Duodenal mucosa (tissue), 2 donors: ENCODE results near the gene IPP.
"Not testable (repeated sequence)": the region's sequence is repeated elsewhere in the genome, so short reads cannot be mapped to it uniquely, and the experiment has no call there.

Experiments
- H3K27ac ChIP-seq: one replicate; pipeline ENCODE4 v1.7.0; 2013; ENCODE audit warnings: low read depth, low read length
- H3K27me3 ChIP-seq, 2 donors: one replicate each; pipeline ENCODE4 v1.7.0; 2013; ENCODE audit warnings: low read length in 2 of 2, control low read depth in 1 of 2; ENCODE audit not compliant: insufficient read depth in 2 of 2, control insufficient read depth in 1 of 2
- H3K36me3 ChIP-seq, 2 donors: one replicate each; pipeline ENCODE4 v1.7.0; 2013; ENCODE audit warnings: low read length in 2 of 2, control low read depth in 1 of 2; ENCODE audit not compliant: insufficient read depth in 2 of 2, control insufficient read depth in 1 of 2
- H3K4me1 ChIP-seq, 2 donors: one replicate each; pipeline ENCODE4 v1.7.0; 2013; ENCODE audit warnings: low read length in 2 of 2, control low read depth in 1 of 2; ENCODE audit not compliant: insufficient read depth in 2 of 2, control insufficient read depth in 1 of 2
- H3K4me3 ChIP-seq, 2 donors: one replicate each; pipeline ENCODE4 v1.7.0; 2013; ENCODE audit warnings: low read length in 2 of 2, low read depth in 1 of 2
- H3K9ac ChIP-seq, 2 donors: one replicate each; pipeline ENCODE4 v1.7.0; 2013; ENCODE audit warnings: low read length in 2 of 2, low read depth in 1 of 2
- H3K9me3 ChIP-seq, 2 donors: one replicate each; pipeline ENCODE4 v1.7.0; 2013; ENCODE audit warnings: low read length in 2 of 2, control low read depth in 1 of 2; ENCODE audit not compliant: control insufficient read depth in 1 of 2

IPP gene

DNA sequence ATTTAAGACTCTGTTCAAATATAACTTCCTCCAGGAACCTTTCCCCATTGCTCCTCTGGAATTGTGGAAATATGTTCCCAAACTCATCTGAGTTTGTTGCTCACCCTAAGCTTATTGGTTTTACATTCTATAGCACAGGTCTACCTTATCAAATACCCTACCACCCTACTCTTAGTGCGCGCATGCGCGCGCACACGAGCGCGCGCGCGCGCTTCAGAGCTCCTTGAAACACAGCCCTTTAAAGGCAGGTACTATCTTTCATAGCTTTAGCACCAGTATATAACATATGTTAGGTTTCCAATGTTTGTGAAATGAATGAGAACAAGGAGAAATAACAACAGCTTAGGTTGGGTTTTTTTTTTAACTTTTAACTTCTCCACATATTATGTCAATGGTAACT lies 3.5 kb downstream of the IPP start:
- Histone ChIP-seq H3K4me1 (peaks cover 3 to 10% of the 10 kb centered on the region in 2 donors), H3K4me3 (no peak overlapping the region), H3K36me3 (peaks cover 0 to 7% of the 10 kb centered on the region in 2 donors), H3K27ac (no peak overlapping the region), H3K27me3 (no peaks in the 10 kb centered on the region), H3K9ac (no peak overlapping the region), H3K9me3 (no peaks in the 10 kb centered on the region)

DNA sequence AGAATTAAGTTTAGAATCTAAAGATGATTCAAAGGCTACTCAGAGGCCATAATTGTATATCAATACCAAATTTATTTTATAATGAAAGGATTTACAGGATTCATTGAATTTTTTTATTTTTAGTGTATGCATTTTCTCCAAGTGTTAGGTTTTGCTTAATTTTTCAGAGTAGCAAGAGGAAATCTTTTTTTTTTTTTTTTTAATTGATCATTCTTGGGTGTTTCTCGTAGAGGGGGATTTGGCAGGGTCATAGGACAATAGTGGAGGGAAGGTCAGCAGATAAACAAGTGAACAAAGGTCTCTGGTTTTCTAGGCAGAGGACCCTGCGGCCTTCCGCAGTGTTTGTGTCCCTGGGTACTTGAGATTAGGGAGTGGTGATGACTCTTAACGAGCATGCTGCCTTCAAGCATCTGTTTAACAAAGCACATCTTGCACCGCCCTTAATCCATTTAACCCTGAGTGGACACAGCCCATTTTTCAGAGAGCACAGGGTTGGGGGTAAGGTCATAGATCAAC lies 10.8 kb downstream of the IPP start:
- H3K4me3 ChIP-seq, H3K4me1 ChIP-seq, H3K9me3 ChIP-seq, H3K9ac ChIP-seq, H3K27ac ChIP-seq, H3K27me3 ChIP-seq: not testable (repeated sequence)
- H3K36me3 ChIP-seq, result peaks cover 0 to 14% of the 10 kb centered on the region in 2 donors

DNA sequence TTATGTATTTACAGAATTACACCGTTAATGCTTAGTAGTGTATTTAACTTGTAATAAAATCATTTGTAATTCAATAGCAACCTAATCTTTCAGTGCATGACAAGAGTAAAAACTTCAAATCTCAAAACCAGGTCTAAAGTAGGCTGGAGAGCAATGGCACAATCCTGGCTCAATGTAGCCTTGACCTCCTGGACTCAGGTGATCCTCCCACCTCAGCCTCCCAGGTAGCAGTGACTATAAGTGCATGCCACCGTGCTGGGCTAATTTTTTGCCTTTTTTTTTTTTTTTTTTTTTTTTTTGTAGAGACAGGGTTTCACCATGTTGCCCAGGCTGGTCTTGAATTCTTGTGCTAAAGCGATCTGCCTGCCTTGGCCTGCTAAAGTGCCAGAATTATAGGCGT lies 11.3 kb downstream of the IPP start:
- no peak overlapping the region for H3K9ac ChIP-seq
- H3K4me1 ChIP-seq, result no peaks in the 10 kb centered on the region
- no peak overlapping the region for H3K4me3 ChIP-seq
- no peak overlapping the region for H3K27ac ChIP-seq
- H3K36me3 ChIP-seq, result peaks cover 0 to 14% of the 10 kb centered on the region in 2 donors
- H3K27me3 ChIP-seq, result no peaks in the 10 kb centered on the region
- H3K9me3 ChIP-seq, result no peaks in the 10 kb centered on the region

DNA sequence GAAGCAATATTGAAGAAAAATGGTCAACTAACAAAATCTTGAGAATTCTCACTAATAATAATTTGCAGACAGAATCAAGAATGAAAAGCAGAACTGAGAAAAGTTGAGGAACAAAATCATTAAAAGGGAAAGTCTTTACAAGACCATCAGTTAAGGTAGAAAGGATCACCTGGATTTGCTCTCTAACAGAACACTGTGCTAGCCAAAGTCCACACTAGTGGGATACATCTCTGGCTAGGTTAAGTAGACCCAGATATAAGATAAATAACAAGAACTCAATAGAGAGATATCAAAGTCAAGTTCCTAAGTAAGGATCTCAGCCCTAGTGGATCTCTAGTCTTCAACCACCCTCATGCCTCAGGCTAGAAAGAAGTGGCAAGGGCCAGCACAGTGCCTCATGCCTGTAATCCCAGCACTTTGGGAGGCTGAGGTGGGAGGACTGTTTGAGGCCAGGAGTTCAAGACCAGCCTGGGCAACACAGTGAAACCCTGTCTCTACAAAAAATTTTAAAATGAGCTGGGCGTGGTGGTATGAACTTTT lies 19.6 kb downstream of the IPP start:
- H3K36me3 ChIP-seq, result peaks cover 0 to 3% of the 10 kb centered on the region in 2 donors
- no peaks in the 10 kb centered on the region for H3K4me1 ChIP-seq
- no peak overlapping the region for H3K4me3 ChIP-seq
- H3K9me3 ChIP-seq, result no peaks in the 10 kb centered on the region
- H3K27me3 ChIP-seq, result no peaks in the 10 kb centered on the region
- H3K27ac ChIP-seq, result no peak overlapping the region
- no peak overlapping the region for H3K9ac ChIP-seq

DNA sequence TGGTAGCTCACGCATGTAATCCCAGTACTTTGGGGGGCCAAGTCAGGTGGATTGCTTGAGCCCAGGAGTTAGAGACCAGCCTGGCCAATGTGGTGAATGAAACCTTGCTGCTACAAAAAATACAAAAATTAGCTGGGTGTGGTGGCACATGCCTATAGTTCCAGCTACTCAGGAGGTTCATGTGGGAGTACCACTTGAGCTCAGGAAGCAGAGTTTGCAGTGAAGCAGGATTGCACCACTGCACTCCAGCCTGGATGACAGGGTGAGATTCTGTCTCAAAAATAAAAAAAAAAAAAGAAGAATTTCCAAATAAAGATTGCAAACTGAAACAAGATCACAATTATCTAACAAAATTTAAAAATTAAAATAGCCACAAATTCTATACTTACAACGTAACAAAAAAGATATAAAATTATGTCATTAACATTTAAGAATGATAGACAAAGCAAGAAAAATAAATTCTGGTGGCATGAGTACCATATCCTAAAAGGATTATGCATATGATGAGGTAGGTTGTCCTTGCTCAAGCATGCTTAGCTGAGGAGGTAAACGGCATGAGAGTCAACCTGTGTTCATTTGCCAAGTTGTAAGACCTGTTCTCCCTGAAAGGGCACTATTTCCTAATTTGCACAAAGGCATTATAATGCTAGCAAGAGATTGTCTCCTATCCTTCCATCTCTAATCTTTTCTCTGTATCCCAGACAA lies 20.2 kb downstream of the IPP start:
- no peaks in the 10 kb centered on the region for H3K9me3 ChIP-seq
- H3K36me3 ChIP-seq, result peaks cover 0 to 3% of the 10 kb centered on the region in 2 donors
- no peaks in the 10 kb centered on the region for H3K27me3 ChIP-seq
- H3K27ac ChIP-seq, result no peak overlapping the region
- H3K4me1 ChIP-seq, result no peaks in the 10 kb centered on the region
- H3K4me3 ChIP-seq, result no peak overlapping the region
- no peak overlapping the region for H3K9ac ChIP-seq

DNA sequence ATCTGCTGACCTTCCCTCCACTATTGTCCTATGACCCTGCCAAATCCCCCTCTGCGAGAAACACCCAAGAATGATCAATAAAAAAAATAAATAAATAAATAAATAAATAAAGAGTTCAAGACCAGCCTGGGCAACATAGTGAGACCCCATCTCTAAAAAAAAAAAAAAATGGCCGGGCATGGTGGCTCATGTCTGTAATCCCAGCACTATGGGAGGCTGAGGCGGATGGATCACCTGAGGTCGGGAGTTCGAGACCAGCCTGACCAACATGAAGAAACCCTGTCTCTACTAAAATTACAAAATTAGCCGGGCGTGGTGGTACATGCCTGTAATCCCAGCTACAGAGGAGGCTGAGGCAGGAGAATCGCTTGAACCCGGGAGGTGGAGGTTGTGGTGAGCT lies 24.4 kb downstream of the IPP start:
- H3K9ac ChIP-seq, H3K27ac ChIP-seq, H3K36me3 ChIP-seq, H3K27me3 ChIP-seq, H3K4me1 ChIP-seq, H3K4me3 ChIP-seq, H3K9me3 ChIP-seq: not testable (repeated sequence)

DNA sequence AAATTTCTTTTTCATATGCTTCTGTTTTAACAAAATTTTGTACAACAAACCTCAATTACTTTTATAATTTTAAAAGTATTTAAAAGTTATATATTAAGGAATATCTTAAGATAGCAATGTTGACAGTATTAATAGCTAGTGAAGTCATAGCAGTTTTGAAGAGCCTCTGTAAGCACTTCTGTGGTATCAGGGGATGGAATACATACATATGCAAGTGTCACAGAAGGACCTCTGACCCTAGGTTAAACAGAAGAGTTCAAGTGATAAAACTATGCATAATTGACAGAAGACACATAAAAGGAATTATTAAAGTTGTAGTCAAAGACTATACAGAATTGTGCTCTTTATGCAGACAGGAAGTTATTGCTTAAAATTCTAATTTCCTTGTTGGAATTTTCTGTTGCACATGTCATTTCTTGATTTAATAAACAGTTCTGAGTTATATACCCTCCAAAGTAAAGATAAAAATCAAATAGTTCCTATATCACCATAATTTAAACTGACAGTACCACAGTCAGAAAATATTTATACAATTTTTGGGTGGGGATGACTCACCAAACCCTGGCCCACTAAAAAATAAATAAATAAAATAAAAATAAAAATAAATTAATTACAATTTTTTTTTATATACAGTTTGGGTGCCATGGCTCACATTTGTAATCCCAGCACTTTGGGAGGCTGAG lies 27.1 kb downstream of the IPP start:
- Histone ChIP-seq H3K27ac (no peak overlapping the region), H3K4me1 (no peaks in the 10 kb centered on the region), H3K4me3 (no peak overlapping the region), H3K9me3 (no peaks in the 10 kb centered on the region), H3K9ac (no peak overlapping the region), H3K27me3 (no peaks in the 10 kb centered on the region), H3K36me3 (peaks cover 0 to 4% of the 10 kb centered on the region in 2 donors)

DNA sequence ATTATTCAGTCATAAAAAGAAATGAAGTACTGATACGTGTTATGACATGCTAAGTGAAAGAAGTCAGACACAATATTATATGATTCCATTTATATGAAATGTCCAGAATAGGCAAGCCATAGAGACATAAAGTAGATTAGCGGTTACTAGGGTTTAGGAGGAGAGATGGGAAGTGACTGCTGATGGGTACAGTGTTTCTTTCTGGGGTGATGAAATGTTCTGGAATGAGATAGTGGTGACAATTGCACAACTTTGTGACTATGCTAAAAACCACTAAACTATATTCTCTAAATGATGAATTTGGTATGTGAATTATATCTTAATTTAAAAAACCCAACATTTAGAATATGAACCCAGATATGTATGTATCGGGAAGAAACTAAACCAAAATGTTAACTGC lies 27.6 kb downstream of the IPP start:
- H3K27me3 ChIP-seq, result no peaks in the 10 kb centered on the region
- H3K4me1 ChIP-seq, result no peaks in the 10 kb centered on the region
- H3K9me3 ChIP-seq, result no peaks in the 10 kb centered on the region
- H3K36me3 ChIP-seq, result peaks cover 0 to 6% of the 10 kb centered on the region in 2 donors
- no peak overlapping the region for H3K4me3 ChIP-seq
- H3K9ac ChIP-seq, result no peak overlapping the region
- no peak overlapping the region for H3K27ac ChIP-seq

DNA sequence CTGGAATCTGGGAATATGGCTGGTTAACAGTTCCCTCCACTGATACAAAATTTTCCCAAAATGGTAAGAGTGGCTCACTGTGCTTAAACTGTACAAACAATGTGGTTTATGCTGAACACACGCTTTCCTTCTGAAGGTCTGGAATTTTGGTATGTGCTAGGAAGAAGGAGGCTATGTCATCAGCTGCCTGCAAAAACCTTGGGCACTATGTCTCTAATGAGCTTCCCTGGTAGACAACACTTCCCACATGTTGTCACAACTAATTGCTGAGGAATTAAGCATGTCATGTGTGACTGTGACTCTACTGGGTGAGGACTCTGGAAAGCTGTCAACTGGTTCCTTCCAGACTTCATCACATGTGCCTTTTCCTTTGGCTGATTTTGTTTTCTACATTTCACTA lies 29.2 kb downstream of the IPP start:
- Histone ChIP-seq H3K9me3 (no peaks in the 10 kb centered on the region), H3K27me3 (no peaks in the 10 kb centered on the region), H3K36me3 (peaks cover 3 to 6% of the 10 kb centered on the region in 2 donors), H3K4me3 (no peak overlapping the region), H3K9ac (no peak overlapping the region), H3K4me1 (no peaks in the 10 kb centered on the region), H3K27ac (no peak overlapping the region)

DNA sequence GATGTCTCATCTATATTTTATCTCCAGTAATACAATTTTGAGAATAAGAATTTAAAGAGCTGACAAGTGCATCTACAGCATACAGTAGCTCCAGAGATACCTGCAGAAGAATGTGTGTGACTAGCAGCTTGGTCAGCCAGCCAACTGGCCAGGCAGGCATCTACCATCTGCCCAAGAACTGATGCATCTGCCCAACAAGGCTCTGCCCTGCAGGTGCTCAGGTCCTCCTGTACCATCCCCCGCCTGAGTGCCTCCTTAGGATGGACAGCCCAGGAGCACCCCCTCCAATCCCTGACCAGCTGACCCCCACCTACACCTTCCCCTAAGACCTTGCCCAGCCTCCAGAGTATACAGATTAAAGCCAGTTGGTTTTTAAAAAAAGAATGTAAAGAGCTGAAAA lies 32.2 kb downstream of the IPP start:
- Histone ChIP-seq H3K27me3 (no peaks in the 10 kb centered on the region), H3K9ac (no peak overlapping the region), H3K4me3 (no peak overlapping the region), H3K9me3 (no peaks in the 10 kb centered on the region), H3K4me1 (no peaks in the 10 kb centered on the region), H3K27ac (no peak overlapping the region), H3K36me3 (peaks cover 6 to 10% of the 10 kb centered on the region in 2 donors)
